Fibroblast of gingiva (primary cell): ENCODE measurements around the gene DENND1A.

ENCODE experiments used
- DNase-seq: peaks from one replicate; pipeline ENCODE4 v3.0.0-alpha.2; 2011; ENCODE audit warnings: low read depth

DENND1A gene

GRCh38 chr9:123865226-123866000, 64.5 kb downstream of the DENND1A start:
- no peak for DNase-seq

GRCh38 chr9:123864251-123864650, 65.7 kb downstream of the DENND1A start:
- DNase-seq = no peak

- peak; percentile 82 for DNase-seq
These were observed 66.6 kb downstream of the DENND1A start for GRCh38 chr9:123863164-123863855.

GRCh38 chr9:123861756-123862120, 68.2 kb downstream of the DENND1A start:
- no peak for DNase-seq

GRCh38 chr9:123861086-123861755, 68.7 kb downstream of the DENND1A start:
- DNase-seq = no peak

- DNase-seq = no peak
These were observed 69.3 kb downstream of the DENND1A start for GRCh38 chr9:123860603-123861002.

- no peak for DNase-seq
These were observed 77.5 kb downstream of the DENND1A start for GRCh38 chr9:123852403-123852802.

- no peak for DNase-seq
These were observed 78.1 kb downstream of the DENND1A start for GRCh38 chr9:123851851-123852250.

GRCh38 chr9:123848447-123849085, 81.4 kb downstream of the DENND1A start:
- no peak for DNase-seq

GRCh38 chr9:123846966-123847365, 83.0 kb downstream of the DENND1A start:
- no peak for DNase-seq

GRCh38 chr9:123843703-123844102, 86.2 kb downstream of the DENND1A start:
- no peak for DNase-seq

- no peak for DNase-seq
These were observed 94.1 kb downstream of the DENND1A start for GRCh38 chr9:123835821-123836220.

GRCh38 chr9:123834889-123835562, 94.9 kb downstream of the DENND1A start:
- peak; percentile 26 for DNase-seq

- no peak for DNase-seq
These were observed 95.6 kb downstream of the DENND1A start for GRCh38 chr9:123834218-123834888.

GRCh38 chr9:123832858-123833650, 96.9 kb downstream of the DENND1A start:
- no peak for DNase-seq

GRCh38 chr9:123832176-123832575, 97.8 kb downstream of the DENND1A start:
- DNase-seq = no peak

- no peak for DNase-seq
These were observed 101.5 kb downstream of the DENND1A start for GRCh38 chr9:123828449-123828848.

GRCh38 chr9:123825342-123826060, 104.4 kb downstream of the DENND1A start:
- DNase-seq = no peak

GRCh38 chr9:123823194-123823947, 106.6 kb downstream of the DENND1A start:
- no peak for DNase-seq
